Hepatic stellate cell (primary cell): ENCODE data around the gene METAP1D.
A peak's percentile ranks its signal among the peaks of the same experiment; 100 is the strongest.

Experiments used
- DNase-seq: peaks from one replicate; pipeline ENCODE4 v3.0.0; 2011; ENCODE audit warnings: low spot score

Gene METAP1D

GRCh38 chr2:172080641-172081220, 81.0 kb downstream of the METAP1D start:
- DNase-seq: no peak

- no peak for DNase-seq
These were observed 81.7 kb downstream of the METAP1D start for GRCh38 chr2:172081221-172082022.

GRCh38 chr2:172082105-172082943, 82.6 kb downstream of the METAP1D start:
- DNase-seq: no peak

DNA sequence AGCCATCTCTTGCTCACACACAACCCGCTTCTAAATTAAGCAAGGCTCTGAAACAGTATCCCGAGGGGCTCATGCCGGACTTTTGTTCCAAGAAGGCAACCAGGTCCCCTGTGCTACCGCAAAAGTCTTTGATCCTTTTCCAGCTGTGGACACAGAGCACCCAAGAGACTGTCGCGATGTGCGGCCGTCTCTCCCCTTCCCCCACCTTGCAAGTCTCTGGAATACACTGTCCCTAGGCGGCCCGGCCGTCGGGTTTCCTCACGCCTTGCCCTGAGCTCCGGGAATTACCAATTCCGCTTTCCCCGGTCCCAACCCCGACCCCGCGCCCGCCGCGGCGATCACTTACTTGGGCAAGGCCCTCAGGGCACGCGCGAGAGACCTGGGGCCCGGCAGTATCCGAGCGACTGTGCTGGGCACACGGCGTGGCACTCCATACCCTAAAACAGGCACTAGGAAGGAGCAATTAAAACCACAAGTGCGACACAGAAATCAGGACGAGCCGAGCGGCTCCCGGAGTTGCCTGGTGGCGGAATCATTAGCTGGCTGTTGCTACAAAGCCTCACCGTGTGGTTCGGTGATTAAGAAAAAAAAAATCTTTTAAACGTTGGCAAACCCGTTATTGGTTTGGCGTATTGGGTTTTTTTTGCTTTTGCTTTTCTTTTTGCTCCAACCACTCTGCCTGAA, 83.3 kb downstream of the METAP1D start:
- DNase-seq: no peak

DNA sequence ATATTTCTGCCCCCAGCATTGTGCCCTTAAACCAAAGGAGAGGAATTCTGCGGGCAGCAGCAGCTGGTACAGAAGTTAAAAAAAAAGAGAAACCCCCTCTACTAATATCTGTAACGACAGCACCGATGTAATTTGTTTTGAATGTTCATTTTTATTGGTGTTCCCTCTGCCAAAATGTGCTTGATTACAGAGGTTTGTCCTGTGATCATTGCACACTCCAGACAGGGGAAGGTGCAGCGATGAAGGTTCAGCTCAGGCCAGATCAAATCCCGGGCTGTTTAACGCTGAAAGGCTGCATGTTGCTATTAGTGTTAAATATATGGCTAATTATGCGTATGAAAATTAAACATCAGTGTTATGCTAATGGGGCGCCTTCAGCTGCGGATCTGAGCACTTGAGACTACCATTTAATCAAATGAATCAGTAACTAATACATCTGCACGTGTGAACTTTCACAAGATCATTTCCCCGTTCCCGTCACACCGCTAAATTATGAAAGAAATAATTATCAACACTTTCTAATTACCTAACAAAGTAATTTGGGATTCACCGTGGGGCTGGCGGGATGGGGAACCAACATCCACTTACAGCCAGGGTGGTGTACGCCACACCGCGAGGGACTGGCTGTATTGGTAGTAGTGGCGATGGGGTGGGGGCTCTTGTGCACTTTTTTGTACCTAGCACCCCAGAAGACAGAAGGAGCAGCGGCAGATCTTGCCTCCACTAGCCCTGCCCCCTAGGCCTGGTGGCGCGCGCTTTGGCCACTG, 84.1 kb downstream of the METAP1D start:
- DNase-seq: no peak

DNA sequence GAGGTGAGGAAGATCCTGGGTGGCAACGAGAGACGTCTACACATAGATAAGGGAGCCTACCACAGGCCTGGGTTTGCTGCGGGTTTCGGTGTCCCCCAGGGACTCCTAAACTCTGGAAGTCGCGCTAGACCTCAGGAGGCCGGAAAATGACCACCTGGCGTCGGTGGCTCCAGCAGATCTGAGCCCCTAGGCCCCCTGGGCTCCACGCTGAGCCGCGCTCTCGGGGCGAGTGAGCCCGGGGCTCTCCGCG, 84.6 kb downstream of the METAP1D start:
- no peak for DNase-seq

DNA sequence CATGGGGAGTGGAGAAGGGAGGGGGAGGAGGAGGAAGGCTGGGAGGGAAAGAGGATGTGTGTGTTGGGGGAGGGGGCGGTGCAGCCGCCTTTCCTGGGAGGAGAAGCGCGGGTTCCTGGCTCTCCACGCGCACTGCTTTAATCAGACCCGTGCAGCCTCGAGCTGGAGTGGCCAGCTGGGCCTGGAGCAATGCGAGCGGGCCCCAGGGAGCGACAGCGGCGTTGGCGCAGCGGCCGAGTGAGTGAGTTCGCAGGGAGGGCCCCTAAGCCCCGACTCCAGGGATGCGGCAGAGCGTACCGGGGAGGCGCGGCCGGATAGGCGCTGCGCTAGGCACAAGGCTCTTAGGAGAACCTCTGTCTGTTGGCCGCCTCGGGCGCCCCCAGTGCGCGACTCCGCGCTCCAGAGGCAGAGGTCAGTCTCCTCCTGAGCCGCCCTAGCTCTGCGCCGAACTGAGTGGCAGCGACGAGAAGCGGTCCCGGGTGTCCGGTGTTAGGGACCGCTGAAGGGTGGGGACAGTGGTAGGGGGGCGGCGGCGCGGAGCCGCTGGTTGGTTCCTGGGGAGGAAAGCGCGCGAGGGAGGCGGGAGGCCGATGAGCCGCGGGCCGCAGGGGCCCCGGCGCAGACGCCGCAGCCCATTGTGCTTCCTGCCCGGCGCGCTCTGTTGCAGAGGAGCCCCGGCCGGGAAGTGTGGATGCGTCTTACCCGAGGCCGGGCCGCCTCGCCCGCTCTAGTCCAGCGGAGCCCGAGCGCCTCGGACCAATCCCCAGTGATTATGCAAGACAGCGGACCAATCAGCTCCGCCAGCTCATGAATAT, 85.1 kb downstream of the METAP1D start:
- DNase-seq: peak; percentile 98

GRCh38 chr2:172085460-172086159, 85.9 kb downstream of the METAP1D start, which contains the start of gene DLX1:
Gene DLX1, plus strand, starts transcription at chr2:172085507. Its CDS starts 171 bp downstream, at chr2:172085678.
- no peak for DNase-seq

GRCh38 chr2:172086241-172087206, 86.8 kb downstream of the METAP1D start:
- DNase-seq: no peak

GRCh38 chr2:172087207-172087779, 87.5 kb downstream of the METAP1D start:
- no peak for DNase-seq

DNA sequence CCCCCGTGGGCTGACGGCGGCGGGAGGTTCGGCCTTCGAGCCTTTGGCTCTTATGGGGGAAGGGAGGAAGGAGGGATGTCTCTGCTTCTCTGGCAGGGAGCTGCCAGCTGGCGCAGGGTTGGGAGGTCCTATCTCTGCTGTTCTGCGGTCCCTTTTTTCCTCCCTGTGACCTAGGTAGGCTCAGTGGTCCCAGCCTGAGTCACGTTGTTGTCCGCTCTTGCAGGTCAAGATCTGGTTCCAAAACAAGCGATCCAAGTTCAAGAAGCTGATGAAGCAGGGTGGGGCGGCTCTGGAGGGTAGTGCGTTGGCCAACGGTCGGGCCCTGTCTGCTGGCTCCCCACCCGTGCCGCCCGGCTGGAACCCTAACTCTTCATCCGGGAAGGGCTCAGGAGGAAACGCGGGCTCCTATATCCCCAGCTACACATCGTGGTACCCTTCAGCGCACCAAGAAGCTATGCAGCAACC, 88.1 kb downstream of the METAP1D start:
- no peak for DNase-seq

- no peak for DNase-seq
These were observed 88.7 kb downstream of the METAP1D start for GRCh38 chr2:172088245-172089004.

GRCh38 chr2:172089005-172089504, 89.3 kb downstream of the METAP1D start:
- DNase-seq: no peak

DNA sequence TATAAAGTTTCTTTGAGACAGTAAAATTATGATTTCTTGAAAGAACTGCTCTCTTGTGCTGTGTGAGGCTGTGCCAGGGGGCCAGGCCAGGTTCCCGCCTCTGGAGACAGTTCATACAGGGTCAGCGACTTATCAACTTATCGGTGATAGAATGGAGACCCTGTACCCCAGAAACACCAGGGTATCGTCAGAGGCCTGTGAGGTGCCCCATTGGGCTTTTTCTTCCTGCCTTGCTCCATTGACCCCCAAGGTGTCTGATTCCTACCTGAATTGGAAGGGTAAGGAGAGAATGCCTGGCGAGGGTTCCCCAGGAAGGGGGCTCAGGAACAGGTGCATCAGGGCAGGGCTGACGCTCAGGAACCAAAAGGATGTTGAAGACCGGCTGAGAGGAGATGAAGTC, 89.9 kb downstream of the METAP1D start:
- no peak for DNase-seq

DNA sequence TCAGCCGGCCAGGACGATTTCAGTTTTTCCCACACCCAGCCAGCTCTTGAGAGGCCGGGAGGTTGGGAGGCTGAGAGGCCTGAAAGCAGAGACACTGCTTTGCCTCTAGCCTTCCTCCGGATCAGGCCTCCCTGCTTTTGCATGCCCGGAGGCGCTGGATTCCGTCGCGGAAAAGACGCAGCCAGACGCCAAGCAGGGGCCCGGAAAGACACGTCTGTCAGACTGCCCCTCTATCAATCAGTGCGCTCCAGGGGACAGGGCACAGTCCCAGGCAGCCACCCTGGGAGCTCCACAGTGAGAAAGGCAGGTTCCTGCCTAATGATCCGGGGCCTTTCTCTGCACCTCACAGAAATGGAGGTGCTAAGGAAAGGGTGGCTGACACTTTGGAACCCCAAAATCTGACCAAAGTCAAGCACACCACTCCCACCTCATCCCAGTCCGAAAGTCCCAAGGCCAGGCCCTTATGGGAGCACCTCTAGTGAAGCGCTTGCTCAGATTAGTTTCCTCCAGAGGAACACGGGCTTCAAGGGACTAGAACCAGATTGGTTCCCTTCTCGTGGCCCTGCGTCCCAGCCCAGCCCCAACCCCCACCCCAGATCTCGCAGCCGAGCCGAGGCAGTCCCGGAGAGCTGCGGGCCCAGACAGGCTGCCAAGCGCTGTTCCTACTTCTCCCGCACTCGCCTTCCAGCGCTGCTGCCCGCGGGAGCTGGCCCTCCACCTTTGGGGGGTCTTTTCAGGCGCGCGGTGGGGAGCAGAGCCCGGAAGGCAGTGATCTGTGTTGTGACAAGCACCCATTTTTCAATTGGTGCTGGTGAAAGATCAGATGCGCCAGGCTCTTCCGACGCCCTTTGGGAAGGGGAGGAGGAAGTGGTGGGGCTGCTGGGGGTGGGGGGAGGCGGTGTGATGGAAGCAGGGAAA, 90.5 kb downstream of the METAP1D start:
- no peak for DNase-seq

DNA sequence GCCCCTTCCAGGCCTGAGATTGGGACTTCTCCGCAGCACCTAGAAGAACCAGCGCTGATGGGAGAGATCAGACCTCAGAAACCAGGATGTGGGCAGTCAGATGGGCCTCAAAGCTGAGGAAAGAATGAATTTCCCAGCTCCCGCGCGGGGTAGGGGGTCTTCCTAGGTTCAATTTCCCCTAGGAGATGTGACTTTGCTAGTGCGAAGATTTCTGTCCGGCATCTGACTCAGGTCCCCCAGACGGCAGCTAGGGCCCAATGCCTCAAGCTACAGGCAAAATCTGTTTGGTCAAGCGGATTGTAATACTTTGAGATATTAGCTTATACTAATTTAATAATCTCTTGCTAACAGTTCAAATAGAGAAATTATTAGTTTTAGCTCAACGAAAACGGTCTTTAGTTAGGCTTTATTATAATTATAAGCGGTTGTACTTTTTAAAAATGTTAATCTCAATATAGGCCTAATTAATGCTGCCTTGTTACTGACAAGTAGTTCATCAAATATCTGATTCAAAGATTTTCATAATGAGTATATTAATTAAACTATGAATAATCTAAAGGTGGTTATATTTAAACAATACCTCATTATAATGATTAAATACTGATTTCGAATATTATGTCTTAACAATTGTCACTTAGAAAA, 91.4 kb downstream of the METAP1D start:
- DNase-seq: no peak
